ENCODE data around the gene TUBGCP2. TPM values are rescaled to one million over a fixed set of nuclear protein-coding genes. Genes with fewer than 3 reads are reported as not detected.

The TUBGCP2 gene
- total RNA-seq, 1 experiment from 2014 or later, result 93.7 TPM

DNA sequence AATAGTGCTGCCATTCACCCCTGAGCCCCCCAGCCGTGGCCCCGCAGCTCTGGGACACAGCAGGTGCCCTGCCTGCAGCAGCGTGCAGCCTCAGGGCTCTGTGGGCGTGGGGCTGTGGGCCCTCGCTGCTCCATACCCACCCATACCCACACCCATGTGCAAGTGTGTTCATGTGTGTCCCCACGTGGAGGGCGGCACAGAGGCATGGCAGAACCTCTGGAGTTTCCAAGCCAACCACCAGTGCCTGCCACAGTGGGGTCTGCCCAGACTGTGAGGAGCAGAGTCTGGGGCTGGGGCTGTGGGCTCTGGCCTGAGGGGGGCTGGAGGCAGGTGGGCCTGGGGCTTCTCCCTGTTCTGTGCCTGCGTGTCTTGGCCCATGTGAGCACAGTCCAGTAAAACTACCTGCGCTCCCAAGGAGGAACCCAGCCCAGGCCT is 40.9 kb upstream of the TUBGCP2 start:
- TF ChIP-seq POLR2AphosphoS5 (IDR thresholded peaks at IDR 0.05; ENCODE audit: low read depth, low read length), result no peak
- no peak for TF ChIP-seq SIN3A (IDR thresholded peaks at IDR 0.05; ENCODE audit: borderline replicate concordance, insufficient read depth, low read depth, low read length)
- TF ChIP-seq, protein P1, sequence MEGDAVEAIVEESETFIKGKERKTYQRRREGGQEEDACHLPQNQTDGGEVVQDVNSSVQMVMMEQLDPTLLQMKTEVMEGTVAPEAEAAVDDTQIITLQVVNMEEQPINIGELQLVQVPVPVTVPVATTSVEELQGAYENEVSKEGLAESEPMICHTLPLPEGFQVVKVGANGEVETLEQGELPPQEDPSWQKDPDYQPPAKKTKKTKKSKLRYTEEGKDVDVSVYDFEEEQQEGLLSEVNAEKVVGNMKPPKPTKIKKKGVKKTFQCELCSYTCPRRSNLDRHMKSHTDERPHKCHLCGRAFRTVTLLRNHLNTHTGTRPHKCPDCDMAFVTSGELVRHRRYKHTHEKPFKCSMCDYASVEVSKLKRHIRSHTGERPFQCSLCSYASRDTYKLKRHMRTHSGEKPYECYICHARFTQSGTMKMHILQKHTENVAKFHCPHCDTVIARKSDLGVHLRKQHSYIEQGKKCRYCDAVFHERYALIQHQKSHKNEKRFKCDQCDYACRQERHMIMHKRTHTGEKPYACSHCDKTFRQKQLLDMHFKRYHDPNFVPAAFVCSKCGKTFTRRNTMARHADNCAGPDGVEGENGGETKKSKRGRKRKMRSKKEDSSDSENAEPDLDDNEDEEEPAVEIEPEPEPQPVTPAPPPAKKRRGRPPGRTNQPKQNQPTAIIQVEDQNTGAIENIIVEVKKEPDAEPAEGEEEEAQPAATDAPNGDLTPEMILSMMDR (IDR thresholded peaks at IDR 0.05), result no peak
- TF ChIP-seq, protein P2, sequence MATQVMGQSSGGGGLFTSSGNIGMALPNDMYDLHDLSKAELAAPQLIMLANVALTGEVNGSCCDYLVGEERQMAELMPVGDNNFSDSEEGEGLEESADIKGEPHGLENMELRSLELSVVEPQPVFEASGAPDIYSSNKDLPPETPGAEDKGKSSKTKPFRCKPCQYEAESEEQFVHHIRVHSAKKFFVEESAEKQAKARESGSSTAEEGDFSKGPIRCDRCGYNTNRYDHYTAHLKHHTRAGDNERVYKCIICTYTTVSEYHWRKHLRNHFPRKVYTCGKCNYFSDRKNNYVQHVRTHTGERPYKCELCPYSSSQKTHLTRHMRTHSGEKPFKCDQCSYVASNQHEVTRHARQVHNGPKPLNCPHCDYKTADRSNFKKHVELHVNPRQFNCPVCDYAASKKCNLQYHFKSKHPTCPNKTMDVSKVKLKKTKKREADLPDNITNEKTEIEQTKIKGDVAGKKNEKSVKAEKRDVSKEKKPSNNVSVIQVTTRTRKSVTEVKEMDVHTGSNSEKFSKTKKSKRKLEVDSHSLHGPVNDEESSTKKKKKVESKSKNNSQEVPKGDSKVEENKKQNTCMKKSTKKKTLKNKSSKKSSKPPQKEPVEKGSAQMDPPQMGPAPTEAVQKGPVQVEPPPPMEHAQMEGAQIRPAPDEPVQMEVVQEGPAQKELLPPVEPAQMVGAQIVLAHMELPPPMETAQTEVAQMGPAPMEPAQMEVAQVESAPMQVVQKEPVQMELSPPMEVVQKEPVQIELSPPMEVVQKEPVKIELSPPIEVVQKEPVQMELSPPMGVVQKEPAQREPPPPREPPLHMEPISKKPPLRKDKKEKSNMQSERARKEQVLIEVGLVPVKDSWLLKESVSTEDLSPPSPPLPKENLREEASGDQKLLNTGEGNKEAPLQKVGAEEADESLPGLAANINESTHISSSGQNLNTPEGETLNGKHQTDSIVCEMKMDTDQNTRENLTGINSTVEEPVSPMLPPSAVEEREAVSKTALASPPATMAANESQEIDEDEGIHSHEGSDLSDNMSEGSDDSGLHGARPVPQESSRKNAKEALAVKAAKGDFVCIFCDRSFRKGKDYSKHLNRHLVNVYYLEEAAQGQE (IDR thresholded peaks at IDR 0.05; ENCODE audit: insufficient read depth in 1 of 2, low read depth in 2 of 2, low read length in 1 of 2), result no peak
- TF ChIP-seq TCF7L2 (IDR thresholded peaks at IDR 0.05; ENCODE audit: low read depth, low read length), result no peak
- ChIA-PET POLR2A (no interaction called here), CTCF (no interaction called here)
- ATAC-seq (no peak), DNase-seq (ENCODE audit: low read depth, low spot score) (no peak)
- intact Hi-C loops (cut with micrococcal nuclease; ENCODE audit: unreplicated experiment) (no loop called here), in situ Hi-C loops (cut with HindIII; ENCODE audit: low pct_unique_long_range_greater_than_20kb, low sequenced_read_pairs) (no loop called here)
- Histone ChIP-seq H3K36me3 (ENCODE audit: control insufficient read depth, insufficient read depth, low read length) (no peaks in the 10 kb centered on the region), H3K27ac (ENCODE audit: low read length) (no peak overlapping the region), H3K4me1 (ENCODE audit: control insufficient read depth, insufficient read depth, low read length) (peaks cover 11% of the 10 kb centered on the region; the same call in 1 of the 2 replicates), H3K27me3 (ENCODE audit: control insufficient read depth, insufficient read depth, low read length) (no peaks in the 10 kb centered on the region), H3K4me3 (ENCODE audit: low read depth in 2 of 2, low read length in 2 of 2) (no peak overlapping the region), H3K9me3 (ENCODE audit: control insufficient read depth, insufficient read depth, low read depth, low read length) (no peaks in the 10 kb centered on the region)
- BruUV-seq (replicated peaks), result no TSS peak

DNA sequence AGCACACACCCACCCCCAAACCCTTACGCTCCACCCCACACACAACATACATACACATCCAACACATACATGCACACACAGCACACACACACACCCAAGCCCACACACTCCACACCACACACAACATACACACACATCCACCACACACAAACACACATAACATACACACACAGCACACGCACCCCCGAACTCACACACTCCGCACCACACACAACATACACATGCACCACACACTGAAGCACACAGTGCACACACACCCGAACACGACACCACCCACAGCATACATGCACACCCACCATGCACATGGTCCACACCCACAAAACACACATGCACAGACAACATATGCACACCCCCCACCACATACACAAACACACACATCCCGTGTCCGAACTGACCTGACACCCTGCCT is 40.5 kb upstream of the TUBGCP2 start:
- no peak overlapping the region for H3K4me3 ChIP-seq (ENCODE audit: low read depth in 2 of 2, low read length in 2 of 2)
- ATAC-seq, result no peak
- in situ Hi-C loops (cut with HindIII; ENCODE audit: low pct_unique_long_range_greater_than_20kb, low sequenced_read_pairs) (no loop called here), intact Hi-C loops (cut with micrococcal nuclease; ENCODE audit: unreplicated experiment) (no loop called here)
- H3K27ac ChIP-seq (ENCODE audit: low read length), result no peak overlapping the region
- ChIA-PET POLR2A (no interaction called here), CTCF (no interaction called here)
- DNase-seq (ENCODE audit: low read depth, low spot score), result no peak
- H3K36me3 ChIP-seq (ENCODE audit: control insufficient read depth, insufficient read depth, low read length), result no peaks in the 10 kb centered on the region
- H3K9me3 ChIP-seq (ENCODE audit: control insufficient read depth, insufficient read depth, low read depth, low read length), result no peaks in the 10 kb centered on the region
- H3K27me3 ChIP-seq (ENCODE audit: control insufficient read depth, insufficient read depth, low read length), result no peaks in the 10 kb centered on the region
- TF ChIP-seq, protein P1 (IDR thresholded peaks at IDR 0.05), result no peak
- TF ChIP-seq POLR2AphosphoS5 (IDR thresholded peaks at IDR 0.05; ENCODE audit: low read depth, low read length) (no peak), SIN3A (IDR thresholded peaks at IDR 0.05; ENCODE audit: borderline replicate concordance, insufficient read depth, low read depth, low read length) (no peak), TCF7L2 (IDR thresholded peaks at IDR 0.05; ENCODE audit: low read depth, low read length) (no peak)
- TF ChIP-seq, protein P2 (IDR thresholded peaks at IDR 0.05; ENCODE audit: insufficient read depth in 1 of 2, low read depth in 2 of 2, low read length in 1 of 2), result no peak
- no TSS peak for BruUV-seq (replicated peaks)
- H3K4me1 ChIP-seq (ENCODE audit: control insufficient read depth, insufficient read depth, low read length), result peaks cover 11% of the 10 kb centered on the region; the same call in 1 of the 2 replicates
